ENCODE measurements around the gene ZNF358. TPM values are rescaled to one million over a fixed set of nuclear protein-coding genes. Genes with fewer than 3 reads are reported as not detected.

The ZNF358 gene
- polyA plus RNA-seq, 3 donors: 31.9 to 59.6 (median 59.1) TPM

- DNase-seq (ENCODE audit: extremely low read depth in 1 of 11, low read depth in 9 of 11, low spot score in 4 of 11): no peak
Measured at GRCh38 chr19:7545904-7546303, 30.0 kb downstream of the ZNF358 start.

GRCh38 chr19:7547159-7547558 is 31.3 kb downstream of the ZNF358 start:
- DNase-seq (ENCODE audit: extremely low read depth in 1 of 11, low read depth in 9 of 11, low spot score in 4 of 11): no peak

DNA sequence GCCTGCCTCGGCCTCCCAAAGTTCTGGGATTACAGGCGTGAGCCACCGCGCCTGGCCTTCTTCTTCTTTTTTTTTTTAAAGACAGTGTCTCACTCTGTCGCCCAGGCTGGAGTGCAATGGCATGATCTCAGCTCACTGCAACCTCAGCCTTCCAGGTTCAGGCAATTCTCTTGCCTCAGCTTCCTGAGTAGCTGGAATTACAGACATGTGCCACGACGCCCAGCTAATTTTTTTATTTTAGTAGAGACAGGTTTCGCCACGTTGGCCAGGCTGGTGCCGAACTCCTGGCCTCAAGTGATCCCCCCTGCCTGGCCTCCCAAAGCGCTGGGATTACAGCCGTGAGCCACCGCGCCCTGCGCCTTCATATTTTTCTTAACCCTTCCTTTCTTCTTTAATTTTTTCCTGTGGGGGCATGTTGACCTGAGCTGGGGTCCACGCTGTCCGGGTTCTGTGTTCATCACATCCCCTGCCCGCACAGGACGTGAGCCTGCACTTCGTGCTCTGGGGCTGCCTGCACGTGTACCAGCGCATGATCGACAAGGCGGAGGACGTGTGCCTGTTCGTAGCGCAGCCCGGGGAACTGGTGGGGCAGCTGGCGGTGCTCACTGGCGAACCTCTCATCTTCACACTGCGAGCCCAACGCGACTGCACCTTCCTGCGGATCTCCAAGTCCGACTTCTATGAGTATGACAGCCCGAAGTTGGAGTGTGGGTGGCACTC is 33.7 kb downstream of the ZNF358 start:
- DNase-seq (ENCODE audit: extremely low read depth in 1 of 11, low read depth in 9 of 11, low spot score in 4 of 11): no peak

GRCh38 chr19:7550169-7550770 is 34.4 kb downstream of the ZNF358 start:
- DNase-seq (ENCODE audit: extremely low read depth in 1 of 11, low read depth in 9 of 11, low spot score in 4 of 11): no peak

GRCh38 chr19:7550987-7551761 is 35.3 kb downstream of the ZNF358 start:
- peak; percentile 80 to 95 (median 86) for DNase-seq (ENCODE audit: extremely low read depth in 1 of 11, low read depth in 9 of 11, low spot score in 4 of 11)

DNA sequence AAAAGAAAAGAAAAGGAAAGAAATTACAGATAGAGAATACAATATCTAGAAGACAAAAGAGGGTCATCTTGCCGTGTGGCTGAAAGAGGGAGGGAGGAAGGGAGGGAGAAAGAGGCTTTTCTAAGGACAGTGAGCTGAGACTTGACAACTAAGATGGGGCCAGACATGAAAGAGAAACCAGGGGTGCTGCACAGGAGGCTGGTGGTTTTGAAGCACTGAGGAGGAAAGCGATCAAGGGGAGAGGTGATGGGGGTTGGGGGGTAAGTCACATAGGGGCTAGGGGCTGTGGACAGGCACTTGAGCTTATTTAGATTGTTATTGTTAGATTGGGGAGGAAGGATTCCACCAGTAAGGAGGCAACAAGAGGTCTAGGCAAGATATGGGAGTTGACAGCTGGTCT is 36.9 kb downstream of the ZNF358 start:
- no peak for DNase-seq (ENCODE audit: extremely low read depth in 1 of 11, low read depth in 9 of 11, low spot score in 4 of 11)

DNA sequence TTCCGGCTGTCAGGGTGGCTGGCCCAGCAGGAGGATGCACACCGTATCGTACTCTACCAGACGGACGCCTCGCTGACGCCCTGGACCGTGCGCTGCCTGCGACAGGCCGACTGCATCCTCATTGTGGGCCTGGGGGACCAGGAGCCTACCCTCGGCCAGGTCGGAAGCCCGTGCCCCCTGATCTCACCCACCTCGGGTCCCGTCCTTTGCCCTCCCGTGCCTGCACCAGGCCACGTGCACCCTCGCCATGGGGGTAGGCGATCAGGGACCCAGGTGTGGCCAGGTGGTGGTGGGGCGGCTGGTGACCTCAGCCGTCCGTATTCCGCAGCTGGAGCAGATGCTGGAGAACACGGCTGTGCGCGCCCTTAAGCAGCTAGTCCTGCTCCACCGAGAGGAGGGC is 38.7 kb downstream of the ZNF358 start:
- DNase-seq (ENCODE audit: extremely low read depth in 1 of 11, low read depth in 9 of 11, low spot score in 4 of 11): no peak

- no peak for DNase-seq (ENCODE audit: extremely low read depth in 1 of 11, low read depth in 9 of 11, low spot score in 4 of 11)
Measured at GRCh38 chr19:7554990-7555864, 39.3 kb downstream of the ZNF358 start.

DNA sequence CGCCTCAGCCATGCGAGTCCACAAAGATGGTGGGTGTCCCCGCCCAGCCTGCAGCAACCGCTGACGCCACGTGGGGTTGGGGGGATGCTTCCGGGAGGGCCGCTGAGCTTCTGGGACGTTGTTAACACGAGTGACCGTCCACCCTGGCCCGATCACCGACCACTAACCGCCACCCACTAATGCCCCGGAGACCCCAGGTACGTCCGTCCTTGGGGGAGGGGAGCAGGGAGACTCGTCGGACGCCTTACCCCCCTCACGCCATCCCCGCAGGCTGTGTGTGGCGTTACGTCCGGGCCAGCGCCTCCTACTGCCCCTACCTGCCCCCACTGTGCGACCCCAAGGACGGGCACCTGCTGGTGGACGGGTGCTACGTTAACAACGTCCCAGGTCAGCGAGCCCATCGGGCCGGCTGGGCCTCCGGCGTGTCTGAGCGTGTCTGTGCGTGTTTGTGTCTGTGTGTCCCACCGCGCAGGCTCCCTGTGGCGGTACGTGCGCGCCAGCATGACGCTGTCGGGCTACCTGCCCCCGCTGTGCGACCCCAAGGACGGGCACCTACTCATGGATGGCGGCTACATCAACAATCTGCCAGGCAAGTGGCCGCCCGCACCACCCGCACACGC is 40.9 kb downstream of the ZNF358 start:
- no peak for DNase-seq (ENCODE audit: extremely low read depth in 1 of 11, low read depth in 9 of 11, low spot score in 4 of 11)

DNA sequence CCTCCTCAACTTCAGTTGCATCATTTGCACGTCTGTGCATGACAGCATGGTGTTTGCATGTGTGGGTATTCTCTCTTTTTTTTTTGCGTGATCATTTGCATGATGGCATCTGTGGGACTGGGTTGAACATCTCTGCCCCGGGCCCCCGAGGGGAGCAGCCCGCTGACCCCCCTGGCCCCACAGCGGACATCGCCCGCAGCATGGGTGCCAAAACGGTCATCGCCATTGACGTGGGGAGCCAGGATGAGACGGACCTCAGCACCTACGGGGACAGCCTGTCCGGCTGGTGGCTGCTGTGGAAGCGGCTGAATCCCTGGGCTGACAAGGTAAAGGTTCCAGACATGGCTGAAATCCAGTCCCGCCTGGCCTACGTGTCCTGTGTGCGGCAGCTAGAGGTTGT is 42.8 kb downstream of the ZNF358 start:
- no peak for DNase-seq (ENCODE audit: extremely low read depth in 1 of 11, low read depth in 9 of 11, low spot score in 4 of 11)

- DNase-seq (ENCODE audit: extremely low read depth in 1 of 11, low read depth in 9 of 11, low spot score in 4 of 11): no peak
Measured at GRCh38 chr19:7559102-7559501, 43.2 kb downstream of the ZNF358 start.

- DNase-seq (ENCODE audit: extremely low read depth in 1 of 11, low read depth in 9 of 11, low spot score in 4 of 11): no peak
Measured at GRCh38 chr19:7560255-7560654, 44.4 kb downstream of the ZNF358 start.

GRCh38 chr19:7561325-7561724 is 45.4 kb downstream of the ZNF358 start:
- DNase-seq (ENCODE audit: extremely low read depth in 1 of 11, low read depth in 9 of 11, low spot score in 4 of 11): no peak

DNA sequence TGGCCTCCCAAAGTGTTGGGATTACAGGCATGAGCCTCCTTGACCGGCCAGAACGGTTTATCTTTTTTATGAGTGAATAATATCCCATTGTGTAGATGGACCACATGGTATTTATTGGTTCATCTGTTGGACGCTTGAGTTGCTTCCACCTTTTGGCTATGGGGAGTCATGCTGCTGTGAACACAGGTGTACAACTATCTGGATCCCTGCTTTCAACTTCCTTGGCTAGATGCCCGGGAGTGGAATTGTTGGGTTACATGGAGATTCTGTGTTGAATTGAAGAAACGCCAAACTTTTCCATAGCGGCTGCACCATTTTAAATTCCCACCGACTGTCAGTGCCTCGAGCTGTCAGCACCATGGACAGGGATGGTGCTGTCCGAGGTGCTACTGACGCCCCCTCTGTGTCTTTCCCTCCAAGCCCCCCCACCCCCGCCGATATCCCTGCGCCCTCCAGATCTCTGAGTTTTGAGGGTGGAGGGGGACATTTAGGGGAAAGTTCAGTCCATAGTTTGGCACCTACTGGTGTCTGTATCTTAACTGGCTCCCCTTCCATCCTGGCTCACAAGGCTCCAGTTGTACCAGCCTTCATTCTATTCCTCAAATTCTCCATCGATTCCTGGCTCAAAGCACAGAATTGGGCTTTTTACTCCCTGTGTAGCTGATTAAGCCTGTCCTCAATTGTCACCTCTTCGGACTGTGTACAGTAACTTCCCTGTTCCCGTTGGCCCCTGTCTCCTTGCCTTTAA is 46.9 kb downstream of the ZNF358 start:
- peak in 2 of 11 donors; percentile 9 to 12 for DNase-seq (ENCODE audit: extremely low read depth in 1 of 11, low read depth in 9 of 11, low spot score in 4 of 11)

GRCh38 chr19:7564866-7565265 is 49.0 kb downstream of the ZNF358 start:
- no peak for DNase-seq (ENCODE audit: extremely low read depth in 1 of 11, low read depth in 9 of 11, low spot score in 4 of 11)

- no peak for DNase-seq (ENCODE audit: extremely low read depth in 1 of 11, low read depth in 9 of 11, low spot score in 4 of 11)
Measured at GRCh38 chr19:7565332-7565731, 49.4 kb downstream of the ZNF358 start.
